Stomach (tissue), 9 donors: ENCODE results near the gene ANAPC7. TPM values are rescaled to one million over a fixed set of nuclear protein-coding genes. Genes with fewer than 3 reads are reported as not detected.
"Not testable (repeated sequence)": the region's sequence is repeated elsewhere in the genome, so short reads cannot be mapped to it uniquely, and the experiment has no call there.

Experiments used
- DNase-seq, 2 donors: peaks; one replicate each; pipeline versions ENCODE4 v3.0.0 to v3.0.0-alpha.2; 2013 to 2019
- H3K27ac ChIP-seq, 5 donors: fragments of 200-600 bp in 4 of 5; sonication (generic) in 4 of 5; one replicate each; pipeline ENCODE4 v1.5.1; 2013 to 2019; ENCODE audit warnings: mild to moderate bottlenecking in 1 of 5, moderate library complexity in 1 of 5
- H3K27me3 ChIP-seq, 3 donors: fragments of 200-600 bp; sonication (generic); one replicate each; pipeline ENCODE4 v1.5.1; 2017 to 2019; ENCODE audit warnings: mixed run types in 1 of 3
- H3K36me3 ChIP-seq, 4 donors: fragments of 200-600 bp; sonication (generic); 1 replicate in 3 of 4; 2 replicates in 1 of 4; pipeline ENCODE4 v1.5.1; 2016 to 2019
- H3K4me1 ChIP-seq, 4 donors: fragments of 200-600 bp; sonication (generic); one replicate each; pipeline ENCODE4 v1.5.1; 2016 to 2019
- H3K4me3 ChIP-seq, 4 donors: fragments of 200-600 bp; sonication (generic) in 3 of 4; one replicate each; pipeline ENCODE4 v1.5.1; 2016 to 2019; ENCODE audit warnings: mild to moderate bottlenecking in 1 of 4
- H3K9me3 ChIP-seq, 4 donors: fragments of 200-600 bp; sonication (generic); one replicate each; pipeline ENCODE4 v1.5.1; 2016 to 2019
- EP300 ChIP-seq: sonication (generic); formaldehyde crosslinking; IDR thresholded peaks from one replicate; pipeline ENCODE4 v1.6.1; 2017; ENCODE audit warnings: antibody characterized with exemption
- POLR2A ChIP-seq, 4 donors: fragments of 450-650 bp; IDR thresholded peaks; one replicate each; pipeline ENCODE4 v1.6.1; 2016; ENCODE audit warnings: antibody characterized with exemption in 4 of 4, control low read depth in 2 of 4, mild to moderate bottlenecking in 1 of 4, moderate library complexity in 1 of 4
- POLR2AphosphoS5 ChIP-seq, 3 donors: sonication (generic); formaldehyde crosslinking; IDR thresholded peaks; one replicate each; pipeline ENCODE4 v1.6.1; 2016; ENCODE audit warnings: antibody characterized with exemption in 3 of 3
- WGBS, 5 donors: extraction: QIAGEN DNeasy Blood & Tissue Kit in 3 of 5; methylation state at CpG; one replicate each; pipeline versions ENCODE4 v1.1.5 to v1.1.7; 2013 to 2018; 5-methylcytosine and 5-hydroxymethylcytosine counted together
- intact Hi-C: fragments of 100-400 bp; cut with DNase I; formaldehyde crosslinking; loops from one replicate; pipeline ENCODE4 v1.15.1; 2023; ENCODE audit warnings: low total_unique reads
- polyA plus RNA-seq, 3 donors: library from polyadenylated mRNA; stranded (reverse); fragments of 200-250 nt; gene quantifications; one replicate each; pipeline ENCODE4 v1.2.3, GENCODE V29; 2013
- total RNA-seq, 5 donors: library from RNA; depleted of rRNA; stranded (reverse); fragments of >200 nt; gene quantifications; one replicate each; pipeline versions ENCODE4 v1.1.0 to v1.2.3, GENCODE V29; 2014 to 2016
- TF ChIP-seq, protein P1 (sequence below), 7 experiments: fragments of 450-650 bp in 4 of 7; fragments of 200-600 bp in 3 of 7; sonication (generic) in 3 of 7; IDR thresholded peaks; one replicate each; pipeline ENCODE4 v1.5.1; 2016 to 2019; ENCODE audit warnings: antibody characterized with exemption in 7 of 7, control low read depth in 2 of 7, mild to moderate bottlenecking in 1 of 7
- donor health status: healthy with polysubstance abuse.
- donor health status: Bipolar disorder and iron deficiency.
- donor health status: healthy.

ANAPC7 gene
- total and polyA plus RNA-seq, 8 donors: 13.0 to 88.7 (median 45.0) TPM

DNA sequence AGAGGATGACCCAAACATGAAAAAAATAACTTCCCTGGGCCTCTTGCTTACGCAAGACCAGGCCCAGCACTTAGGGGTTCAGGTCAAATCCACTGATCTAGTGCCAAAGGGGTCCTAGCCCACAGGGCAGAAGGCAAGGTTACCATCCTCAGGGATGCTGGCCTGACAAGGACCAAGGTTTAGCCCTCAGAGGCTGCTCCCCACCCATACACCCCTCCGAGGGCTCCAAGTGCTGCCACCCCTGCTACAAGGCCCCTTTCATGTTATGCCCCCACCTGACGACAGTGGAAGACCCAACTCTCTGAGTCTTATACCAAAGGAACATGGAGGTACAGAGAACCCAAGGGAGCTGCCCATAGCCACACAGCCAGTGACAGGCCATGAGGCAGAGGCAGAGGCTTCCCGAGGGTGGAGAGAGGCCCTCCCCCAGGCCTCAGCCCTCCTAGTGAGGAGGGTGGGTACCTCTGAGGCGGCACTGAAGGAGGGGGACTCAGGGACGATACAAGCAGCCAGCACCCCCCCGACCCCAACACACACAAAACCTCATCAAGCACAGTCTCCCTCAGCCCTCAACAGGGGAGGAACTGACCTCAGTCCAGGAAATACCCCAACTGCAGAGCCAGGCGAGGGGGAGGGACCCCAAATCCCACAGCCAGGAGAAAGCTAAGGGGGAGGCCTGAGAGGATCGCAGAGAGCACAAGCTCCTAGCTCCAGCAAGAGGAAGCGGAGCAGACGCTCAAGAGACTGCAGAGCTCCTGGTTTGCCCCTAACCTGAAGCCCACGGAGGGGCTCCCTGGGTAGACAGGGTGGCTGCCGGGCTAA, 37.0 kb downstream of the ANAPC7 start:
- no peaks in the 10 kb centered on the region for H3K9me3 ChIP-seq
- peak in 1 of 2 donors; percentile 46 for DNase-seq
- peaks cover 0 to 27% (median 18%) of the 10 kb centered on the region in 4 donors for H3K4me1 ChIP-seq
- no peaks in the 10 kb centered on the region for H3K27me3 ChIP-seq
- 62 to 80% (median 74%) methylated on average over 7 to 13 of the region's 13 CpGs for WGBS, 5 donors
- intact Hi-C loops: no loop called here
- peak overlapping the region; percentile 26 to 78 (median 59) for H3K27ac ChIP-seq
- peaks cover 0 to 19% (median 15%) of the 10 kb centered on the region in 4 donors for H3K36me3 ChIP-seq
- no peak overlapping the region for H3K4me3 ChIP-seq
- no peak for TF ChIP-seq POLR2A (IDR thresholded peaks at IDR 0.05)
- no peak for TF ChIP-seq POLR2AphosphoS5 (IDR thresholded peaks at IDR 0.05)
- no peak for TF ChIP-seq EP300
- TF ChIP-seq, protein P1, sequence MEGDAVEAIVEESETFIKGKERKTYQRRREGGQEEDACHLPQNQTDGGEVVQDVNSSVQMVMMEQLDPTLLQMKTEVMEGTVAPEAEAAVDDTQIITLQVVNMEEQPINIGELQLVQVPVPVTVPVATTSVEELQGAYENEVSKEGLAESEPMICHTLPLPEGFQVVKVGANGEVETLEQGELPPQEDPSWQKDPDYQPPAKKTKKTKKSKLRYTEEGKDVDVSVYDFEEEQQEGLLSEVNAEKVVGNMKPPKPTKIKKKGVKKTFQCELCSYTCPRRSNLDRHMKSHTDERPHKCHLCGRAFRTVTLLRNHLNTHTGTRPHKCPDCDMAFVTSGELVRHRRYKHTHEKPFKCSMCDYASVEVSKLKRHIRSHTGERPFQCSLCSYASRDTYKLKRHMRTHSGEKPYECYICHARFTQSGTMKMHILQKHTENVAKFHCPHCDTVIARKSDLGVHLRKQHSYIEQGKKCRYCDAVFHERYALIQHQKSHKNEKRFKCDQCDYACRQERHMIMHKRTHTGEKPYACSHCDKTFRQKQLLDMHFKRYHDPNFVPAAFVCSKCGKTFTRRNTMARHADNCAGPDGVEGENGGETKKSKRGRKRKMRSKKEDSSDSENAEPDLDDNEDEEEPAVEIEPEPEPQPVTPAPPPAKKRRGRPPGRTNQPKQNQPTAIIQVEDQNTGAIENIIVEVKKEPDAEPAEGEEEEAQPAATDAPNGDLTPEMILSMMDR (IDR thresholded peaks at IDR 0.05): no peak

DNA sequence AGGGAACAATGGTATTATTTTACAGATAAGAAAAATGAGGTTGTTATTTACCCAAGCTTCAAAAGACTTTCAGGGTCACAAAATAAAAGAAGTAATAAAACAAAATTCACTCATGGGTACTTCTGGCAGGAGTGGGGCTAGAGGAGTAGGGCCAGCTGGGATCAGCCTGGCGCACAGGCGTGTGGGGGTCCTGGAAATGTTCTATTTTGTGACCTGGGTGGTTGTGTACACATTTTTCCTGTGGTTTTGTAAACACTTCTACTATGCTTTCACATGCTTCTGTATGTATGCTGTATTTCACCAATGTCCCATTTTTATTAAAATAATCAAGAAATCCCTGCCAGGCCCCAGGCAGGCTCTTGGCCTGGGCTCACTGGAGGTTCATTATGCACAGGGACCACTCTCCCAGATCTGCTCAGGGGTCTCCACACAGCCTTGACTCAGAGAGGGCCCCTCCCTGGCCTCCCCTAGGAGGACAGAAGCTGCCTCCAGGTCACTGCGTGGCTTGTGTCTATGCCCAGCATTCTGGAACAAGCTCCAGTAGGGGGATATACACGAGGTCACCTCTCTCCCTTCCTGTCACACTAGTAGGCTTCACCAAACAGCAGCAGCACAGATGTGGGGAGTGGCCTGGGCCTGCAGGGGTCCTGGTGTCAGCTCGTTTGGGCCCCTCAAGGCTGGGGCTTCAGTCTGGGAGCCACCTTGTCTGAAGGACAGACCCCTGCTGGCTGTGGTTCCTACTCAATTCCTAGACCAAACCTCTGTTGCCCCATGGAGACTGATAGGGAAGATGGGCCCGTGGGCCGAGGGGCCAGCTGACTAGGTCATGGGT, 37.8 kb downstream of the ANAPC7 start:
- peaks cover 0 to 11% (median 7%) of the 10 kb centered on the region in 4 donors for H3K36me3 ChIP-seq
- 65 to 71% (median 67%) methylated on average over 7 of the region's 7 CpGs for WGBS, 5 donors
- no peaks in the 10 kb centered on the region for H3K9me3 ChIP-seq
- no peaks in the 10 kb centered on the region for H3K27me3 ChIP-seq
- H3K27ac ChIP-seq: peak overlapping the region in 4 of 5 donors; percentile 49 to 78 (median 66)
- TF ChIP-seq POLR2A (IDR thresholded peaks at IDR 0.05) (no peak), POLR2AphosphoS5 (IDR thresholded peaks at IDR 0.05) (no peak), EP300 (no peak)
- TF ChIP-seq, protein P1 (IDR thresholded peaks at IDR 0.05): no peak
- no peak overlapping the region for H3K4me3 ChIP-seq
- H3K4me1 ChIP-seq: peaks cover 0 to 19% (median 15%) of the 10 kb centered on the region in 4 donors
- intact Hi-C loops: no loop called here
- DNase-seq: no peak

DNA sequence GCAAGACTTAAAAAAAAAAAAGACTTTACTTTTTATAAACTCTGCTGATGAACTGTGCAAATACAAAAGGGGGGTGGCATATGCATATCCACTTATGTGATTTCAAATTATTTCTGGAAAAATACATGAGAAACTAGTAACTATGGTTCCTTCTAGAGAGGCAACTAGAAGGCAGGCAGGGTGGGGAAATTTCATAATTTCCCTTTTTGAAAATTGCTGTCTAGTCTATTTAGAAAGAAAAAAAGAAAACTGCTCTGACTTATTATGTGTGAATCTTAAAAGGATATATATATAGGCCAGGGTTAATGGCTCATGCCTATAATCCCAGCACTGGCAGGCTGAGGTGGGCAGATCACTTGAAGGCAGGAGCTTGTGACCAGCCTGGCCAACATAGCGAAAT, 42.3 kb downstream of the ANAPC7 start:
- no peak for DNase-seq
- no peaks in the 10 kb centered on the region for H3K36me3 ChIP-seq
- H3K27ac ChIP-seq: no peak overlapping the region
- H3K27me3 ChIP-seq: no peaks in the 10 kb centered on the region
- WGBS, 5 donors: 89 to 100% (median 95%) methylated on average over 1 of the region's 1 CpG
- H3K4me1 ChIP-seq: peaks cover 0 to 9% (median 5%) of the 10 kb centered on the region in 4 donors
- no peaks in the 10 kb centered on the region for H3K9me3 ChIP-seq
- intact Hi-C loops: no loop called here
- TF ChIP-seq POLR2A (IDR thresholded peaks at IDR 0.05) (no peak), EP300 (no peak), POLR2AphosphoS5 (IDR thresholded peaks at IDR 0.05) (no peak)
- TF ChIP-seq, protein P1 (IDR thresholded peaks at IDR 0.05): no peak
- H3K4me3 ChIP-seq: no peak overlapping the region

DNA sequence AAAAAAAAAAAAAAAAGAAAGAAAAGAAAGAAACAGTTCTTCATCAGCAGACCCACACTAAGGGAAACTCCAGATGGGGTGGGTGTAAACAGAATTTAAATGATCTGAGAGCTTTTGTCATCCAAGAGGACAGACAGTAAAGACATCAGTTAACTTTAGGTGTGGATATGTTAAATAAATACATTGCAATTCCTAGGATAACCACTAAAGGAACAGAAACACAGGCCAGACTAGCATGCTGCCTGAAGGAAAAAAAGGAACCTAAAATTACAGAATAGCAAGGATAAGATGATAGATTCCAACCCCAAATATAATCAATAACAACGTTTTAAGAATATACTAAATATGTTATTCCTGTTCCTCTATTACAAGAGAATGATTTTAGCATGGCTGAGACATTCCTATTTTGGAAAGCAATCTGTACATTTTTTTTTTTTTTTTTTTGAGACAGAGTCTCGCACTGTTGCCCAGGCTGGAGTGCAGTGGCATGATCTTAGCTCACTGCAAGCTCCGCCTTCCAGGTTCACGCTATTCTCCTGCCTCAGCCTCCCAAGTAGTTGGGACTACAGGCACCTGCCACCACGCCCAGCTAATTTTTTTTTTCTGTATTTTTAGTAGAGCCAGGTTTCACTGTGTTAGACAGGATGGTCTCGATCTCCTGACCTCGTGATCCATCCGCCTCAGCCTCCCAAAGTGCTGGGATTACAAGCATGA, 45.0 kb downstream of the ANAPC7 start:
- H3K27ac ChIP-seq, H3K36me3 ChIP-seq, H3K9me3 ChIP-seq, H3K4me3 ChIP-seq, DNase-seq, intact Hi-C loops, H3K27me3 ChIP-seq: not testable (repeated sequence)
- H3K4me1 ChIP-seq: peaks cover 0 to 13% (median 5%) of the 10 kb centered on the region in 4 donors
- WGBS, 5 donors: 79 to 89% (median 83%) methylated on average over 7 to 8 of the region's 8 CpGs
- TF ChIP-seq, protein P1 (IDR thresholded peaks at IDR 0.05): peak in 1 of 7 experiments; percentile 23
